Stomach smooth muscle (tissue), 2 donors: ENCODE data around the gene RDM1.
"Not testable (repeated sequence)": the region's sequence is repeated elsewhere in the genome, so short reads cannot be mapped to it uniquely, and the experiment has no call there.

Experiments used
- H3K27ac ChIP-seq: one replicate; pipeline ENCODE4 v1.7.0; 2013; ENCODE audit warnings: mild to moderate bottlenecking, low read length, inconsistent platforms
- H3K27me3 ChIP-seq, 2 donors: one replicate each; pipeline ENCODE4 v1.7.0; 2013; ENCODE audit warnings: low read length in 2 of 2; ENCODE audit not compliant: insufficient read depth in 2 of 2, control insufficient read depth in 1 of 2
- H3K36me3 ChIP-seq, 2 donors: one replicate each; pipeline ENCODE4 v1.7.0; 2013; ENCODE audit warnings: low read length in 2 of 2; ENCODE audit not compliant: control insufficient read depth in 2 of 2, insufficient read depth in 2 of 2
- H3K4me1 ChIP-seq: one replicate; pipeline ENCODE4 v1.7.0; 2013; ENCODE audit warnings: low read length; ENCODE audit not compliant: control insufficient read depth, insufficient read depth
- H3K4me3 ChIP-seq, 2 donors: one replicate each; pipeline ENCODE4 v1.7.0; 2013; ENCODE audit warnings: low read length in 2 of 2
- H3K9ac ChIP-seq, 2 donors: one replicate each; pipeline ENCODE4 v1.7.0; 2013; ENCODE audit warnings: low read length in 2 of 2, mild to moderate bottlenecking in 1 of 2
- H3K9me3 ChIP-seq, 2 donors: one replicate each; pipeline ENCODE4 v1.7.0; 2013; ENCODE audit warnings: low read length in 2 of 2; ENCODE audit not compliant: control insufficient read depth in 2 of 2
- donor health status: healthy.
- donor health status: Pancreatic carcinoma.

The RDM1 gene

DNA sequence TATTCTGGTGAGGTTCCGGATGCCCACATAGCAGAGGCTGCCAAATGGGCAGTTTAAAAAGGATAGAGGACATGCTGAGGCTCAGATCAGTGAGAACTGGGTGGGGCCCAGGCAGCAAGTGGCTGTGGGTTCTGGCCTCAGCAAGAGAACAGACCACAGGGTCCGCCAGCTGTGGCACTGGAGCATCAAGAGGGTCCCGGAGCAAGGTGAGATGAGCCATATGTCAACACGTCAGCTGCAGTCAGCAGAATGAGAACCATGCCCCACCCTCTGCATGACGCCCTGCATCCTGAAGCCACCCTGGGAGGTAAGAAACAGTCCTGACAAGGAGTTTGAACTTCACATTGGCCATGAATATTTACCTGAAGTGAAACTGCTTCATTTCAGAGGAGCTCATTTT is 30.3 kb downstream of the RDM1 start:
- no peak overlapping the region for H3K27ac ChIP-seq
- H3K9me3 ChIP-seq = no peaks in the 10 kb centered on the region

DNA sequence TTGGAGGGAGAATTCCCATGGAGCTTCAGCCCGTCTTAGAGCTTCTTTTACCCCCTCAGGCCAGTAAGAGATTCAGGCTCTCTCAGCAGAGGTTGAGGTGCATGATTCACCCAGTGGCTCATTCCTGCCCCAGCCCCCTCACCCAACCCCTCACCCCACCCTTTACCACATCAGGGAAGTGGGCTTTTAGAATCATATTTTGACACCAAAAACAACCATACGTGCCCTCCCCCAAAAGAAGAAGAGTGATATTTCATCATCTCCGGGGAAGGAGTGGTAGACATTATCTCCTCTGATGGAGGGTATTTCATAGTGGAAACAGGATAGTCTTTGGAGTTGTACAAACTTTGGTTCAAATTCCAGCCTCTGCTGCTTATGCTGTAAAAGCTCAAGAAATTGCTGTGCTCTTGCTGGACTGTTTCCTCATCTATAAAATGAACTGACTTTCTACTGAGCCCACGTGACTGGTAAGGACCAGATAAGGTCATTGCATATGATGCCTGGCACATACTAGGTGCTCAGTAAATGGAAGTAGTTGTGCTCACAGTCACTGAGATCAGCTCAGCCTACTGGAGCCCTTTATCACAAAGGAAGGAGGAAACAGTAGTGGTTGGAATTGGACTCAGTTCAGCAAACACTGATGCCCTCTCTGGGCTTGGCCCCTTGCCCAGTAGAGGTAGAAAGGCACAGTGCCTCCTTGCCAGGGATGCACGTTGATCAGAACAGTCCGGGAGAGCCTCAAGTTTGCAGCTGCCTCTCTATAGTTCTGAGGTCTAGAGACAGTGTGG is 32.1 kb downstream of the RDM1 start:
- Histone ChIP-seq H3K9ac (no peak overlapping the region), H3K4me1 (peaks cover 3% of the 10 kb centered on the region), H3K27me3 (peaks cover 0 to 2% of the 10 kb centered on the region in 2 donors), H3K9me3 (no peaks in the 10 kb centered on the region), H3K27ac (no peak overlapping the region), H3K36me3 (no peaks in the 10 kb centered on the region), H3K4me3 (no peak overlapping the region)

More for the DNA sequence above, 30.3 kb downstream of the RDM1 start:
- Histone ChIP-seq H3K27me3 (peaks cover 0 to 2% of the 10 kb centered on the region in 2 donors), H3K36me3 (no peaks in the 10 kb centered on the region), H3K4me1 (peaks cover 3% of the 10 kb centered on the region), H3K9ac (no peak overlapping the region), H3K4me3 (no peak overlapping the region)

GRCh38 chr17:35897772-35898171 is 32.8 kb downstream of the RDM1 start:
- not testable (repeated sequence) for H3K9me3 ChIP-seq, H3K27ac ChIP-seq, H3K36me3 ChIP-seq, H3K4me3 ChIP-seq, H3K4me1 ChIP-seq, H3K9ac ChIP-seq, H3K27me3 ChIP-seq

DNA sequence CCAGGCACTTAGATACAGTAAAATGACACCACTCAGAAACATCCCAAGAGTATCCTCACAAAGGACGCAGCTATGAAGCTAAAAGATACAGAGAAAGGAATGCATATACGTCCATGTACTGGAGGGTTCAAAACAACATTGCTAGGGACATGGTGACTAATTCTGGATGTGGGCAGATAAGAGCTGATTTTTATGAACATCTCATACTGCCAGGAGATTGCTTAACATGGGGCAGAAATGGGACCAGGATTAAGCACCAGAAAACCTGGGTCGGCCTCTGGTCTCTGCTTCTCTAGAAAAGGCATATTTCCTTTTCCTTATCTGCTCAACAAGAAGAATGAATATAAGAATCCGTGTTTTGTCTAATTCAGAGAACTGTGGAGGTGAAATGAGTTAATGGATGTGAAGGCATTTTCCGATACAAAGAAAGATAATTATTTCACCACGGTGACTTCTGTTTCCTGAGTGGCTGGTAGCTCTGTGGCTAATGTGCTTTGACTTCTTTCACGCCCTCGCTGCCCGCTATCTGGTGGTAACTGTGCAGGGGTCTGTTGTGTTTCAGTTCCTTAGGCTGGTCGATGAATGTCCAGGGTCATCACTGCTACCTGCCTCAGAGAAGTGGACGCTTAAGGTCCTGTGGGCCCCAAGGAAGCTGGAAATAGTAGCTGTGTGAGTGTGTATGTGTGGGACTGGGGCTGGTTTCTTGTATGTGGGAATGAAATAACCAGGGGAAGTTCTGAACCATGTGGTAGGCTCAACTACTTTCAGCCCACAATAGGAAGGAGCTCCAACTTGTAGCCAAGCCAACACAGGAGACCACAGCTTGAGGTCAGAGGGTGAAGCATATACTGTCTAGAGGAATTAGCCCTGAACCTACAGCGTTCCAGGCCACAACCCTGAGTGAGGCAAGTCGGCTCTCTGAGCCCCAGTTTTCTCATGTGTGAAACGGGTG is 34.7 kb downstream of the RDM1 start:
- Histone ChIP-seq H3K4me3 (no peak overlapping the region), H3K27me3 (peaks cover 0 to 2% of the 10 kb centered on the region in 2 donors), H3K4me1 (peaks cover 4% of the 10 kb centered on the region), H3K27ac (no peak overlapping the region), H3K9me3 (no peaks in the 10 kb centered on the region), H3K36me3 (no peaks in the 10 kb centered on the region), H3K9ac (no peak overlapping the region)

- H3K4me3 ChIP-seq = no peak overlapping the region
- H3K4me1 ChIP-seq = peaks cover 5% of the 10 kb centered on the region
- H3K9ac ChIP-seq = no peak overlapping the region
- peaks cover 0 to 2% of the 10 kb centered on the region in 2 donors for H3K27me3 ChIP-seq
- no peaks in the 10 kb centered on the region for H3K9me3 ChIP-seq
- no peaks in the 10 kb centered on the region for H3K36me3 ChIP-seq
- no peak overlapping the region for H3K27ac ChIP-seq
Measured at GRCh38 chr17:35894206-35894605, 36.4 kb downstream of the RDM1 start.

GRCh38 chr17:35893751-35894150 is 36.8 kb downstream of the RDM1 start:
- H3K36me3 ChIP-seq = no peaks in the 10 kb centered on the region
- H3K27me3 ChIP-seq = peaks cover 0 to 2% of the 10 kb centered on the region in 2 donors
- peaks cover 5% of the 10 kb centered on the region for H3K4me1 ChIP-seq
- no peak overlapping the region for H3K4me3 ChIP-seq
- H3K9me3 ChIP-seq = no peaks in the 10 kb centered on the region
- H3K27ac ChIP-seq = no peak overlapping the region
- H3K9ac ChIP-seq = no peak overlapping the region

DNA sequence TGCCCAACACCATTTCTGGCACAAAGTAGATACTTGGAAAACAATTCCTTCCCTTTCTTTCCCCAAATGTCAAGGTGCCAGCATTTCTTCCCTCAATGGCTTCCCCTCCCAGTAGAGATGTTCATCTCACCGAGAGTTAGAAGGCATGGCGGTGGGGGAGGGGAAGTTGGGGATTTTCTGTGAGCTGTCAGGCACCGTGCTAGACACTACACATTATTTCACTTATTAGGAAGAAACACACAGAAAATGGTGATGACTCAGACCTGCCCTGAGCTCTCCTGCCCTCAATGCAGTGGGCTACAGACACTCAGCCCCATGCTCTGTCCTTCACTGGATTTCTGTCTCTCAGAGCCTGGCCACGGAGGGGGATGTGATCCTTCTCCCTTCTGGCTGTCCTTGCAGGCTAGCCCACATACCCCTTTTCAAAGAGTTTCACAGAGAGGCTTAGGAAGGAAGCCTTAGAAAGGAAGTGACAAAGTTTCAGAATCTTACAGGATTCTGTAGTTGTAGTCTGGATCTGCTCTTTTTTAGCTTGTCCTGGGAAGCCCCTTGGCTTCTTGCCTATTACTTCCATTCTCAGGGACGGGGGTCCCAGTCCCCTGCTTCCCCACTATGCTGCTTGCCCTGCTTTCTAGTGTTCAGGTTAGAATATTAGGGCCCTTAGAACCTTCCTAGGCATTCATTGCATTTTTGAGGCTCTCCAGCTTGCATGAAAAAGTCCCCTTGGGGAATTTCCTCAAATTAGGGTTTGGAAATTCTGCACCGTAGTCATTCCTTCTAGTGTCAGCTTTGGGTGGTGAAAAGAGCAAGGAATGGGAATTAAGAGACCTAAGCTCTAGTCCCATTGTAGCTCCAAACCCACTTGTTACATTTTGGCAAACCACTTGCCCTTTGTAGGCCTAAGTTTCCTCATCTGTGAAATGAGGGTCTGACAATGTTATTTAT is 38.2 kb downstream of the RDM1 start:
- Histone ChIP-seq H3K9ac (no peak overlapping the region), H3K9me3 (no peaks in the 10 kb centered on the region), H3K27me3 (peaks cover 0 to 2% of the 10 kb centered on the region in 2 donors), H3K4me1 (peaks cover 5% of the 10 kb centered on the region), H3K4me3 (no peak overlapping the region), H3K27ac (no peak overlapping the region), H3K36me3 (no peaks in the 10 kb centered on the region)

DNA sequence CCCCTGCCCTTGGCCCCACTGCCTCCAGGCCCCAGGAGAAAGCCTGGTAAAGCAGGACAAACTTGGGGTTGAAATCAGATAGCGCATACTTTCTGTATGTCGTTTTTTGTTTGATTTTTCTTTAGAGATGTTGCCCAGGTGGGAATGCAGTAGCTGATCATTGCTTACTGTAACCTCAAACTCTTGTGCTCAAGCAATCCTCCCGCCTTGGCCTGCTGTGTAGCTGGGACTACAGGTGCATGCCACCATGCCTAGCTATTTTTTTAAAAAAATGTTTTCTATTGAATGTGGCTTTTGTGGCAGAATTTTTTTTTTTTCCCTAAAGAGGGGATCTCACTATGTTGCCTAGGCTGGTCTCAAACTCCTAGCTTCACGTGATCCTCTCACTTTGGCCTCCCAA is 39.3 kb downstream of the RDM1 start:
- peaks cover 5% of the 10 kb centered on the region for H3K4me1 ChIP-seq
- no peak overlapping the region for H3K4me3 ChIP-seq
- H3K36me3 ChIP-seq = no peaks in the 10 kb centered on the region
- no peaks in the 10 kb centered on the region for H3K9me3 ChIP-seq
- H3K27ac ChIP-seq = no peak overlapping the region
- peaks cover 0 to 2% of the 10 kb centered on the region in 2 donors for H3K27me3 ChIP-seq
- H3K9ac ChIP-seq = no peak overlapping the region

GRCh38 chr17:35890774-35891155 is 39.8 kb downstream of the RDM1 start:
- Histone ChIP-seq H3K9ac (no peak overlapping the region), H3K9me3 (no peaks in the 10 kb centered on the region), H3K4me1 (peaks cover 5% of the 10 kb centered on the region), H3K27ac (no peak overlapping the region), H3K4me3 (no peak overlapping the region), H3K36me3 (no peaks in the 10 kb centered on the region), H3K27me3 (peaks cover 0 to under 1% of the 10 kb centered on the region in 2 donors)
